ENCODE data around the gene SURF6.

Gene SURF6

DNA sequence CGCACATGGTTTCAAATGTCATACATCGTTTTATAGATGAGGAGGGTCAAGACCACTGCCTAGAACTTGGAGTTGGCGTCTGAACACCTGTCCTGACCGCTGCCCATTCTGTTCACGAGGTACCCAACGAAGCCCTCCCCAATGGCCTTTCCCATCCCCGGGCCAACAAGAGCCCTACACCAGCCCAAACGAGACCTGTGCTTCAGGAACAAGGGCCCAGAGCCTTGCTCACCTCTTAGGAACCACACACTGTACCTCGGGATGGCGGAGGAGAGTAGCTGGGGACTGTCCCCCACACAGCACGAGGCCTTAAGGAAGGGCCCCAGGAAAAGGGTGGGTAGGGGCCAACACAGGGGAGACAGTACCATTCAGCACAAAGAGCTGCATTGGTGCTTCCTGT, 3.0 kb downstream of the SURF6 start:
- TF ChIP-seq, protein P1, sequence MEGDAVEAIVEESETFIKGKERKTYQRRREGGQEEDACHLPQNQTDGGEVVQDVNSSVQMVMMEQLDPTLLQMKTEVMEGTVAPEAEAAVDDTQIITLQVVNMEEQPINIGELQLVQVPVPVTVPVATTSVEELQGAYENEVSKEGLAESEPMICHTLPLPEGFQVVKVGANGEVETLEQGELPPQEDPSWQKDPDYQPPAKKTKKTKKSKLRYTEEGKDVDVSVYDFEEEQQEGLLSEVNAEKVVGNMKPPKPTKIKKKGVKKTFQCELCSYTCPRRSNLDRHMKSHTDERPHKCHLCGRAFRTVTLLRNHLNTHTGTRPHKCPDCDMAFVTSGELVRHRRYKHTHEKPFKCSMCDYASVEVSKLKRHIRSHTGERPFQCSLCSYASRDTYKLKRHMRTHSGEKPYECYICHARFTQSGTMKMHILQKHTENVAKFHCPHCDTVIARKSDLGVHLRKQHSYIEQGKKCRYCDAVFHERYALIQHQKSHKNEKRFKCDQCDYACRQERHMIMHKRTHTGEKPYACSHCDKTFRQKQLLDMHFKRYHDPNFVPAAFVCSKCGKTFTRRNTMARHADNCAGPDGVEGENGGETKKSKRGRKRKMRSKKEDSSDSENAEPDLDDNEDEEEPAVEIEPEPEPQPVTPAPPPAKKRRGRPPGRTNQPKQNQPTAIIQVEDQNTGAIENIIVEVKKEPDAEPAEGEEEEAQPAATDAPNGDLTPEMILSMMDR (IDR thresholded peaks at IDR 0.05) = no peak

DNA sequence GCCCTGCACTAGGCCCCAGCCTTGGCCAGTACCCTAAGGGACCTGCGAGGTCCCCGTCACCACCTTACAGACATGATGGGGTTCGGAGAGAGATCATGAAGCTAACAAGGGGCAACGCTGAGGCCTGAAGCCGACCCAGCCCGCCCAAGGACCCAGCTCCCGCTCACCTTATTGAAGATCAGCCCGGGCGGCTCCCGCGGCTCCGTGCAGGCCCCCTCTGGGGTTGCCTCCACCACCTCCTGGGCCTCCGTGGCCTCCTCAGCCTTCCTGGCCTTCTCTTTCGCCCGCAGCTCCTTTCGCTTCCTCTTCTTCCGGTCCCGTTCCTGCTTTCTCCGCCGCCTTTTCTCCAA, 3.6 kb downstream of the SURF6 start:
- TF ChIP-seq, protein P1 (IDR thresholded peaks at IDR 0.05) = no peak

DNA sequence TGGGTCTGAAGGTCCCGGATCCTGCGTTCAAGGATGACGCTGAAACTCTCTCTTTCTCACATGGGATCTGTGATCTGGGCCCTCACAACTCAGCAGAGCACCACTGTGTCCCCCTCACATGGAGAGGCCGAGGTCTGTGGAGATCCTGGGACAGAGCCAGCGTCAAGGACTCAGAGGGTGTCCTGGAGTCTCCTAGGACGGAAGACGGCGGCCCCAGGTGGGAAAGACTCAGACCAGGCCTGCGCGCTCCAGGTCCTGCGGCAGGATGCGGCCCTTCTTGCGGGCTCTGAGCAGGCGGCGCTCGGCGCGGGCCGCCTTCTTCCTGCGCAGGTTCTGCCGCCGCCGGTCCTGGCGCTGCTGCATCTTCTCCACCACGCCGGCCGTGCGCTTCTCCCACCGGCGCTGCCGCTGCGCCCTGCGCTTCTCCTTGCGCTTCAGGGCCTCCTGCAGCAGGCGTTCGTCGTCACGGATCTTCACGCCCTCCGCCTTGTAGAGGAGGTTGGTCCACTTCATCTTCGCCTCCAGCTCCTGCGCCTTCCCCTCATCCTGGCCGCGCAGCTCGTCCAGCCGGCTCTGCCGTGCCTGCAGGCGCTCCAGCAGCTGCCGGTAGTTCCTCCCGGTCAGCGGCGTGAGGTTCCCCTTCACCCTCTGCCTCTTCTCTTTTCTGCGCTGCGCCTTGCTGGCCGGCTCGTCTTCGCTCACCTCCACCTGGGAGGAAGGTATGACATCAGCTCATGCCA, 4.2 kb downstream of the SURF6 start:
- TF ChIP-seq, protein P1 (IDR thresholded peaks at IDR 0.05) = no peak

DNA sequence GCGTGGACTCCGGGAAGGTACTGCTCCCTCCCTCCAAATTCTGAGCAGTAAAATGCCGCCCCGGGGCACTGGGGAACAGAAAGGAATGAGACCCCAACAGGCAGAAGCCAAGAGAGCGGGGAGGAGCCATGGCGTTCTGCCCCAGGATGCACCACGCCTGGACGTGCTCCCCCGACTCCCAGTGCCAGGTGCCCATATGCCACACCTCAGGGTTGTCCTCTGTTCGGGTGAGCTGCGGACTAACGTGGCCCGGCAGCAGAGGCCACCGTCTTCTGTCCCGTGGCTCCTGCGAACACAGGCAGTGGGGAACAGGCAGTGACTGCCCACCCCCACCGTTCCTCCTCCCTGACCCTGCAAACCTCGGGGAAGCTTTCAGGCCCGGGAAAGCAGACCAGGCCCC, 4.8 kb downstream of the SURF6 start:
- TF ChIP-seq, protein P1 (IDR thresholded peaks at IDR 0.05) = no peak

DNA sequence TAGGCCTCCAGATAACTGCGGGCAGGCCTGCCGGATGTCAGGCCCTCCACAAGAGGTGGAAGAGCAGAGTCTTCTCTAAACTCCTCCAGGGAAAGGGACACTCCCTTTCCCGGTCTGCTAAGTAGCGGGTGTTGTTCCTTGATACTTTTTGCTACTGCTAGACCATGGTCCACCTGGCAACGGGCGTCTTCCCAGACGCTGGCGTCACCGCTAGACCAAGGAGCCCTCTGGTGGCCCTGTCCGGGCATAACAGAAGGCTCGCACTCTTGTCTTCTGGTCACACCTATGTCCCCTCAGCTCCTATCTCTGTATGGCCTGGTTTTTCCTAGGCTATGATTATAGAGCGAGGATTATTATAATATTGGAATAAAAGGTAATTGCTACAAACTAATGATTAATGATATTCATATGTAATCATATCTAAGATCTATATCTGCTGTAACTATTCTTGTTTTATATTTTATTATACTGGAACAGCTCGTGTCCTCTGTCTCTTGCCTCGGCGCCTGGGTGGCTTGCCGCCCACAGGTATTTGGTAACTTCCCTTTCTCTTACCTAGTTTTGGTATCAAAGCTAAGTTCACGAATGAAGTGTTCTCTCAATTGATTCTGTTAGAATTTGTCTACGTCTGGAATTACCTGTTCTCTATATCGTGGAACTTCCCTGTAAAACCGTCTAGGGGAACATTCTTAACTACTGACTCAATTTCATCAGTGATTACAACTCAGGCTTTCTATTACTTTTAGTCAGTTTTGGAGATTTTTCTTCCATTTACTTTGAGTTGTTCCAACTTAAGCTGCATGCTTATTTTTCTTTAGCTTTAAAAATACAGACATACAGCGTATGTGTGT, 6.5 kb downstream of the SURF6 start:
- TF ChIP-seq, protein P1 (IDR thresholded peaks at IDR 0.05) = peak; percentile 79

DNA sequence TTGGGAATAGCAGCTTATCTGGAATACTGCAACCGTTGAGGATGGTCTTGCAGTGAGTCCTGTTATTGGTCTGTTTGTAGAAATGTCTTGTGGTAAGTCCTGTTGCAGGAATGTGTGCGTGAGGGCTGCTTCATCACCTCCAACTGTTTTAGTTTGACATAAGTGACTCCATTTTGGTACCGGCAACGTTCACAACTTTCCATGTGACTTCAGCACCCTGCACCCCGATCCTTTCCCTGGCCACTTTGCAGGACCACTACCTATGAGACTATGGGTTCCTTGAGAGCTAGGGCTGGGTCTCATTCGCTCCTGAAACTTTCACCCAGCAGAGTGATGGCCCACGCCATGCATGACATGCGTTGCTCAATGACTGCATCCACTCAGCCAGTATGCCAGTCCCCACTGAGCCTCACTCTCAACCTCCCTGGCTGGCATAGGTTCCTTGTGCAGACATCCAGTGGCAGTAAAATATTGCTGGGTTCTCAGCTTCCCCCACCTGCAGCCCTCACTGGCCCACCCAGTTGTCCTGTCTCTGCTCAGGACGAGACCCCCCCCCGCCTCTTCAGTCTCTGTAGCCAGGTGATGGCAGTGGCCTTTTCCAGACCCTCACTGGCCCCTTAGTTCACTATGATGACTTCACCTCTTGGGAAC, 8.0 kb downstream of the SURF6 start:
- TF ChIP-seq, protein P1 (IDR thresholded peaks at IDR 0.05) = no peak

DNA sequence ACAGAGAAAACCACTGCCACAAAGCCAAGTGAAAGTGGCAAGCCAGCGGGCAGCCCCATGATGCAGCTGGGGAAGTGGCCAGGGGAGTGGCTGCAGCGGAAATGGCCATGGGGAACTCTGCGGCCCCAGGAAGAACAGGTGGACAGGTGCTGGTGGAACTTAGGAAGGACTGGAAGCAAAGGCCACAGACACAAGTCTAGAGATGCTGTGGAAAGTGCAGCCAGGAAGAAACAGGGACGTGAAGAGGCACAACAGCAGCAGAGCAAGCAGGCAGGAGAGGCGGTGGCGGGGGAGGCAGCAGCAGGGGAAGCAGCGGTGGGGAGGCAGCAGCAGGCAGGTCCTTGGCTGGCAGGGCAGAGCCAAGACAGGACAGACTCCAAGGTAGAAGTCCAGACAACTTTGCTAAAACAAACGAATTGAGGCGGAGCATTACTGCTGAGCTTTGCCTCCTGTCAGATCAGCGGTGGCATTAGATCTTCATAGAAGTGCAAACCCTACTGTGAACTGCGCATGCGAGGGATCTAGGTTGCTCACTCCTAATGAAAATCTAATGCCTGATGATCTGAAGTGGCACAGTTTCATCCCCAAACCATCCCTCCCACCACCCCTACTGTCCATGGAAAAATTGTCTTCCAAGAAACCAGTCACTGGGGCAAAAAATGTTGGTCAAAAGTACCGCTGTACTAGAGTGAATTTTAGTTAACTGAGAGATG, 11.8 kb downstream of the SURF6 start:
- TF ChIP-seq, protein P1 (IDR thresholded peaks at IDR 0.05) = no peak

Data from LNCAP (cell line).